ENCODE results near the gene HDC.

Gene HDC

GRCh38 chr15:50222181-50222580 lies 43.3 kb downstream of the HDC start:
- no peak for DNase-seq

GRCh38 chr15:50219820-50220219 lies 45.7 kb downstream of the HDC start:
- DNase-seq, result no peak

GRCh38 chr15:50218691-50219090 lies 46.8 kb downstream of the HDC start:
- DNase-seq, result no peak

DNA sequence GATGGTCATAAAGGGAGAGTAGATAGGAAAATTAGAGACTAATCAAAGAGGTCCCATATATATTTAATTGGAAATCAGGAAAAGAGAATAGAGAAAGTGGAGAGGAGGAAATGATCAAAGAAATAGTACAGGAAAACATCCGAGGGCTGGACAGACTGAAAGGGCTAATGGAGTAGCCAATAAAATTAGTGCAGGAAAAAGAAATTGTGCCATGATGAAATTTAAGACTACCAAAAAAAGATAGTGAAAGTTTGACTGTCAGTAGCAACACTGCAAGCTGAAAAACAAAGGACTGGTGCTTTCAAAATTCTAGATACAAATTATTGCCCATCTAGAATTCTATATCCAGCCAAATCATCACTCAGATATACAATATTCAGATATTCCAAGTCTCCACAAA lies 47.2 kb downstream of the HDC start:
- no peak for DNase-seq

DNA sequence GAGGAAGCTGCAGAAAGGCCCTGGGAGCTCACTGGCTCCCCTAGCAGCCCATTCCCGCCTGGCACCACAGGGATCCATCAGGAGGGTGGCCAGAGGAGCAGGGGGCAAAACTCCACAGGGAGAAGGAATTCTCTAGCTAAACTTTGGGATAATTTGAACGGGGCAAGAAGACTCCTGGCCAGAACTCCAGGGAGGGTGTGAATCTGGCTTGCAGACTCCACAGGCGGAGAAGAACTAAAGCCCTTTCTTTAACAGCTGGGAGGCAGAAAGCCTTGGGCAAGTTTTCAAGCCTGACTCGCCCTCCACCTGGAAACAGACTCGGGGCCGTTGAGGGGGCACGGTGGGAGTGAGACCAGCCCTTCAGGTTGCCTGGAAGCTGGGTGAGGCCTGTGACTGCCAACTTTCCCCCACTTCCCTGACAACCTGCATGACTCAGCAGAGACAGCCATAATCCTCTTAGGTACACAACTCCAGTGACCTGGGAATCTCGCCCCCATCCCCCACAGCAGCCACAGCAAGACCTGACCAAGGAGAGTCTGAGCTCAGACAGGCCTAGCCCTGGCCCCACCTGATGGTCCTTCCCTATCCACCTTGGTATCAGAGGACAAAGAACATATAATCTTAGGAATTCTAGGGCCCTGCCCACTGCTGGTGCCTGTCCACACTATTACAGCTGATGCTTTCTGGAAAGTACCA lies 54.9 kb downstream of the HDC start:
- no peak for DNase-seq

DNA sequence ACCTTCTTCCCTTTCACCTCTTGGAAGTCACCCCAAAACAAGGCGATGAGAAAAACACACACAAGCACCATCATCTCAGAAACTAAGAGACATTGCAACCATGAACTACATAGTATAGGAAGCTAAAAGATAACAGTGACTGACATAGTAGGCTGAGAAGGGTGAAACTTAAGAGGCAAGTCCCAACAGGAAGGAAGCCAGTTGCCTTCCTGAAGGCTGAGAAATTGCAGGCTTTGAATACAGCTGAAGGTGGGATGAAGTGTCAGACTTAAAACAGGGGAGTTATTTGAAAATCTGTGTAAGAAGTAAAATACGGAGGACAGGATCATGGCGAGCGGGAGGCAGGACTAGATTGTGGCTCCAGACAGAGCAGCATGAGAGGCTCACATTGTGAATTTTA lies 55.7 kb downstream of the HDC start:
- DNase-seq, result no peak

DNA sequence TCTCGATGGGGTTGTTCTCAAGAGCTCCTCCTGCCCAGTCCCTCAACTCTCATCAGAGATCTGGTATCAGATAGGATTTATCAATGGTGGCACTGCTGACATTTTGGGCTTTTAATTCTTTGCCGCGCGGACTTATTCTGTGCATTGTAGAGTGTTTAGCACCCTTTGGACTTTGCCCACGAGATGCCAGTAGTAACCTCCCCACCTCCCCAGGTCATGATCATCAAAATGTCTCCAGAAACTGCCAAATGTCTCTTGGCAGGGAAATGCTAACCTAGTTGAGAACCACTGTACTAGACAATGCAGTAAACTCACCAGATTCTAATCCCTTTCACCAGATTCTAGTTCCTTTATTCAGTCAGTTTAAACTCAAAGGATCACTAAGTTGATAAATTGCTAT lies 59.5 kb downstream of the HDC start:
- no peak for DNase-seq

DNA sequence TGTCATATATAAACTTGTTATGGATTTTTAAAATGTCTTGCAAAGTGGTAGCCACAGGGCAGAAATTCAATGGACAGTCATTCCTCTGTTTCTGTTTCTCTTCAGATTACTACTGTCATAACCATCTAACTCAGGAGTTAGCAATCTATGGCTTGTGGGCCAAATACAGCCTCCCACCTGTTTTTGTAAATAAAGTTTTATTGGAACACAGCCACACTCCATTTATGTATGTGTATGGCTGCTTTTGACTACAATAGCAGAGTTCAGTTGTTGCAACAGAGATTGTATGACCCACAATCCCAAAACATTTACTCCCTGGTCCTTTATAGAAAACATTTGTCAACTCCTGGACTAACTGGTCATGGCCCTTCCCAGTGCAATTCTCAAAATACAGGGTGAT lies 63.5 kb downstream of the HDC start:
- DNase-seq, result no peak

- no peak for DNase-seq
Observed at GRCh38 chr15:50192926-50193620, 72.5 kb downstream of the HDC start.

- no peak for DNase-seq
Observed at GRCh38 chr15:50192164-50192563, 73.4 kb downstream of the HDC start.

Measured in activated CD4-positive, alpha-beta T cell treated with anti-CD3 and anti-CD28 coated beads, Interleukin-2, amount 50 U/mL, for 48 hours (primary cell).